ENCODE data around the gene APOA4. TPM values are rescaled to one million over a fixed set of nuclear protein-coding genes. Genes with fewer than 3 reads are reported as not detected.

The APOA4 gene
- total RNA-seq, 4 donors from 2014 or later, result not detected

DNA sequence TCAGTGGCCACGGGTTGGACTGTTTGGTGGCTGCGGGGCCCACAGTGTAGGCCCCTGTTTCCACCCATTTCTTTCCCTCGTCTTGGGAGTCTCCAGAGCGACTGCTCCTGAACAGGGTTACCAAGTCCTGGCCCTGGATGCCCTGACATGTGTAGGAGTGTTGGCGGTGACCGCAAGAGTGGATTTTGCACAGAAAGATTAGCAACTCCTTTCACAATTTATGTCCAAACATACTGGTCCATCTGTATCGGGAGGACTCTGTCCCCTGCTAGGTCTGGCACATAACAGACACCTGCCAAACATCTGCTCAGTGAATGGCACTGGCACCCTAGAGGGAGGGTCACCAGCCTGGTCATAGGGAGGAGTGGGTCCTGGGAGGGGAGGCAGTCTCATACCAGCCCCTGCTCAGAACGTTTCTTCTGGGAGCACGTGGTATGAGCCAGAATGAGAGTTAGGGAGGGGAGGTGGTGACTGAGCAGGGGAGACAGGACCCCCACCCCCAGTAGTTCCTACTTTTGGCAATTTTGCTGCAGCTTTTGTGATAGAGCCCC lies 17.7 kb upstream of the APOA4 start:
- 70 to 73% methylated on average over 9 of the region's 9 CpGs for WGBS, 2 donors
- H3K4me3 ChIP-seq (ENCODE audit: low read depth, poor library complexity, severe bottlenecking), result no peak overlapping the region
- no peak for TF ChIP-seq POLR2A (IDR thresholded peaks at IDR 0.05)
- TF ChIP-seq, protein P1, sequence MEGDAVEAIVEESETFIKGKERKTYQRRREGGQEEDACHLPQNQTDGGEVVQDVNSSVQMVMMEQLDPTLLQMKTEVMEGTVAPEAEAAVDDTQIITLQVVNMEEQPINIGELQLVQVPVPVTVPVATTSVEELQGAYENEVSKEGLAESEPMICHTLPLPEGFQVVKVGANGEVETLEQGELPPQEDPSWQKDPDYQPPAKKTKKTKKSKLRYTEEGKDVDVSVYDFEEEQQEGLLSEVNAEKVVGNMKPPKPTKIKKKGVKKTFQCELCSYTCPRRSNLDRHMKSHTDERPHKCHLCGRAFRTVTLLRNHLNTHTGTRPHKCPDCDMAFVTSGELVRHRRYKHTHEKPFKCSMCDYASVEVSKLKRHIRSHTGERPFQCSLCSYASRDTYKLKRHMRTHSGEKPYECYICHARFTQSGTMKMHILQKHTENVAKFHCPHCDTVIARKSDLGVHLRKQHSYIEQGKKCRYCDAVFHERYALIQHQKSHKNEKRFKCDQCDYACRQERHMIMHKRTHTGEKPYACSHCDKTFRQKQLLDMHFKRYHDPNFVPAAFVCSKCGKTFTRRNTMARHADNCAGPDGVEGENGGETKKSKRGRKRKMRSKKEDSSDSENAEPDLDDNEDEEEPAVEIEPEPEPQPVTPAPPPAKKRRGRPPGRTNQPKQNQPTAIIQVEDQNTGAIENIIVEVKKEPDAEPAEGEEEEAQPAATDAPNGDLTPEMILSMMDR (IDR thresholded peaks at IDR 0.05), result no peak
- no peak for DNase-seq (ENCODE audit: low spot score in 2 of 2)
- intact Hi-C loops (cut with DNase I; ENCODE audit: low total_unique reads), result no loop called here

DNA sequence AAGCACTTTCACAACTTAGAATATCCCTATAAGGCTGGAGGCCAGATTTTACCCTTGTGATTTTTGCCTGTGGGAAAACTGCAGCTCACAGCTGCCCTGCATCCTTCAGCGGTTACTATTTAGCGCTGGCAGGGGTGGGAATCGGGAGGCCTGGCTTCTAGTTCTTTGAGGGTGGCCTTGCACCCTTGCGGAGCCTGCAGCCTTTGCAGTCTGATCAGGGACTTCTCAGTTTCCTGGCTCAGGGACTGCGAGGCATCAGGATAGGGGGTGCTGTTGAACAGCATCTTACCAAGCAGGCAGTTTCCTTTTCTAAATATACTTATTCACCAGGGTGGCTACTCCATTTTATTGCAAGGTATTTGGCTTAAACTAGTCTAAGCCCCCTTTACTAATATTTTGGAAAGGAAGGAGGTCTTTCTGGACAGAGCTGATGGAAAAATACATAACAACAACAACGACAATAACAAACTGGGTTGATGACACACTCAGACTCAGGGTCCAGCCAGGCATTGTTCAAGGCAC lies 17.2 kb upstream of the APOA4 start:
- 47 to 57% methylated on average over 6 of the region's 6 CpGs for WGBS, 2 donors

DNA sequence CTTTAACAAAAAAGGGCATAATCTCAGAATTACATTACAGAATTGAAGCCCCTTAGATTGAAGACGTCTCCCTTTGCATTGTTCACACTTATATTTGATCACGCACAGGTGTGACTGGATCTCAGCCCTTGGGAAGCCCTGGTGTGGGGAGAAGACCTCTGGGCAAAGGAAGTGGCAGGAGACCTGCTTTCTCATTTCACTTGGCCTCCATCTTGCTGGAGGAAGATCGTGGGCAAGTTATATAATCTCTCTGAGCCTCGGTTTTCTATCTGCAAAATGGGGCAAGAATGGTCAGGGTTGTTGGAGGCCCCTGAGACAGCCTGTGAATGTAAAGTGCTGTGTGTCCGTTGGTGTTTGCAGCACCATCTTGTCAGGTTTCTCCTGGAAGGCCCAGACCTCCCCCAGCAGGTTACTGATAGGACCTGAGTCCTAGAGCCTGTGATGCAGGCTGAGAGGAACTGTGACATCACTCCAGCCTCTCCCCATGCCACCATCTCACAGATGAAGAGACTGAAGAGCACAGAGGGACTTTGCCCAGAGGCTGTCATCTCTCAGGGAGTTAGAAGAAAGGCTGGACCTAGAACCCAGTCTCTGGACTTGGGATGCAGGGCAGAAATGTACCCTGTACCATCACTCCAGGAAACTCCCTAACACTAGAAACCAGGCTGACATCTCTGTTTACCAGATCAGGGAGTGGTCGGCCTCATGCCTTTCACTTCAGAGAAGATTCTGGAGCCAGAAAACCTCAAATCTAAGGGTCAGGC lies 15.4 kb upstream of the APOA4 start:
- intact Hi-C loops (cut with DNase I; ENCODE audit: low total_unique reads), result no loop called here
- TF ChIP-seq, protein P1 (IDR thresholded peaks at IDR 0.05), result no peak
- no peak for TF ChIP-seq POLR2A (IDR thresholded peaks at IDR 0.05)
- DNase-seq (ENCODE audit: low spot score in 2 of 2), result no peak
- 89% methylated on average over 6 of the region's 6 CpGs for WGBS, 2 donors
- H3K4me3 ChIP-seq (ENCODE audit: low read depth, poor library complexity, severe bottlenecking), result no peak overlapping the region

More for the DNA sequence above, 17.2 kb upstream of the APOA4 start:
- no peak for TF ChIP-seq POLR2A (IDR thresholded peaks at IDR 0.05)
- TF ChIP-seq, protein P1 (IDR thresholded peaks at IDR 0.05), result no peak
- no peak overlapping the region for H3K4me3 ChIP-seq (ENCODE audit: low read depth, poor library complexity, severe bottlenecking)
- intact Hi-C loops (cut with DNase I; ENCODE audit: low total_unique reads), result no loop called here
- no peak for DNase-seq (ENCODE audit: low spot score in 2 of 2)

DNA sequence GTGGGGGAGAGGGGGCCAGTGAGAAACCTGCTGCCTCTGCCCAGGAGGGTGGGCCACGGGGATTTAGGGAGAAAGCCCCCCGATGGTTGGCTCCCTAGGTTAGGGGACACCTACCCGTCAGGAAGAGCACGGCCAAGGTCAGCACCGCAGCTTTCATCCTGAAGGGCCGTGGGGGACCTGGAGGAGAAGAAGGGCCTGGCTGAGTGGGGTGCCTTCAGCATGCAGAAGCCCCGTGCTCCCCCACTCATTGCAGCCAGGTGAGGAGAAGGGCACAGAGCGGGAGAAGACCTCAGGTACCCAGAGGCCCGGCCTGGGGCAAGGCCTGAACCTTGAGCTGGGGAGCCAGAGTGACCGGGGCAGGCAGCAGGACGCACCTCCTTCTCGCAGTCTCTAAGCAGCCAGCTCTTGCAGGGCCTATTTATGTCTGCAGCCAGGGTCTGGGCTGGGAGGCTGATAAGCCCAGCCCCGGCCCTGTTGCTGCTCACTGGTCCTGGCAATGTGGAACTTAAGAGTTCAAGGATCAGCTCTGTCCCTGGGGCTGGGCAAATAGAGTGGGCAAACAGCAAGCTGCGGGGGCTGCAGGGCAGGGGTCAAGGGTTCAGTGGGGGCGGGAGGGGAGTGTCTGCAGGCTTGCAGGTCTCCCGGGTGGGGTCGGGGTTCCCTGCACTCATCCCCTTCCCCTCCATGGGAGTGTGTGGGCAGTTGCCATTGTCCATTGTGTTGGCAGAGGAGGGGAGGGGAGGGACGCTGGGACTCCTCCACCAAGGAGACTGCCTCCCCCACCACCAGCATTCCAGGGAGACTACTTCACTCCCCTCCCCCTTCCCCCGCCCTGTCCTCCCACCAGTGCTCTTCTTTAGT lies 14.4 kb upstream of the APOA4 start, which contains the start of gene APOA1:
Gene APOA1 (minus strand): TSS at position 392 of the 861 bp plus-strand sequence. CDS start 235 bp downstream, at position 157.
- no peak for DNase-seq (ENCODE audit: low spot score in 2 of 2)
- 84 to 91% methylated on average over 18 to 19 of the region's 19 CpGs for WGBS, 2 donors
- TF ChIP-seq, protein P1 (IDR thresholded peaks at IDR 0.05), result no peak
- TF ChIP-seq POLR2A (IDR thresholded peaks at IDR 0.05), result no peak
- intact Hi-C loops (cut with DNase I; ENCODE audit: low total_unique reads), result no loop called here
- no peak within 1 kb of the TSS for H3K4me3 ChIP-seq (ENCODE audit: low read depth, poor library complexity, severe bottlenecking)

DNA sequence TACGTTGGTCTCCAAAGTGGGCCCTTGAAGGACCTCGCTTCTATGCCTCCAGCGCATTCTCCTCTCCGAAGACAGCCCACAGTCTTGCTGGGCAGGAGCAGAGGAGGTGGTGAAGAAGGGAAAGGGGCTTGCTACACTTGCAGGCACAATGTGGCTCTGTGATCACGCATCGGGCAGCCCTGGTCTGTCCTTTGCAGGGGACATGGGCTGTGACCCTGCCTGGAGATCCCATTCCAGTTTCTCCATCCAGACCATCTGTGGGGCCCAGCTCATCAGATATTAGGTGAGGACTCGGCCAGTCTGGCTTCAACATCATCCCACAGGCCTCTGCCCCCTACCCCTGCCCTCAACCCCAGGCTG lies 13.5 kb upstream of the APOA4 start:
- no peak for DNase-seq (ENCODE audit: low spot score in 2 of 2)
- intact Hi-C loops (cut with DNase I; ENCODE audit: low total_unique reads), result no loop called here
- 84 to 95% methylated on average over 7 of the region's 7 CpGs for WGBS, 2 donors
- no peak for TF ChIP-seq POLR2A (IDR thresholded peaks at IDR 0.05)
- TF ChIP-seq, protein P1 (IDR thresholded peaks at IDR 0.05), result no peak
- no peak overlapping the region for H3K4me3 ChIP-seq (ENCODE audit: low read depth, poor library complexity, severe bottlenecking)

Measured in lower leg skin (tissue), 4 donors.